ENCODE measurements around the gene ABI3BP. TPM values are rescaled to one million over a fixed set of nuclear protein-coding genes. Genes with fewer than 3 reads are reported as not detected.

Gene ABI3BP
- total and polyA plus RNA-seq, 4 donors = 1.9 to 4.2 (median 2.4) TPM

DNA sequence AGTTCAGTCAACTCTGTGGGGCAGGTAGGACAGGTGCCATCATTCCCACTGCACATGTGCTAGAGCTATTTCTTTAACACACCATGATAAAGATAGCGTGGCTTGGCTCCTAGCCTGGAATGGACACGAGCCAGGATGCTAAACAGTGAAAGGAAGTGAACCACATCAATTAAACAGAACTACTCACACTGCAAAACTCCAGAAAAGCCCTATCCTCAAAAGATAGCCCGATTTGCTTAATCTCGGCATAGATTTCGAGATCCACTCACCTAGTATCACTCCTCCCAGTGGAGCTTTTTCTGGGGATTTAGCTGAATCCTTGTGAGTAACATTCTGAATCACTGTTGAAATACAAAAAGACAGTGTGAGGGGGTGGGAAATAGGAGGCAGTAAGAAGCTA is 118.0 kb downstream of the ABI3BP start:
- Histone ChIP-seq H3K36me3 (ENCODE audit: control insufficient read depth in 4 of 4, insufficient read depth in 3 of 4, low read depth in 1 of 4, low read length in 3 of 4) (no peaks in the 10 kb centered on the region), H3K9ac (ENCODE audit: low read depth in 1 of 2, low read length in 2 of 2) (no peak overlapping the region), H3K27me3 (ENCODE audit: control insufficient read depth in 4 of 4, insufficient read depth in 4 of 4, low read length in 3 of 4) (no peaks in the 10 kb centered on the region), H3K27ac (ENCODE audit: low read depth in 1 of 2, low read length in 2 of 2) (no peak overlapping the region), H3K4me3 (ENCODE audit: low read depth in 1 of 3, low read length in 3 of 3) (no peak overlapping the region), H3K9me3 (ENCODE audit: control insufficient read depth in 4 of 4, low read length in 3 of 4) (no peaks in the 10 kb centered on the region), H3K4me1 (ENCODE audit: control insufficient read depth in 4 of 4, insufficient read depth in 4 of 4, low read length in 3 of 4) (no peaks in the 10 kb centered on the region)
- DNase-seq (ENCODE audit: low spot score) = no peak
- TF ChIP-seq HNF4A (conservative IDR thresholded peaks at IDR 0.05) (no peak), TAF1 (conservative IDR thresholded peaks at IDR 0.05) (no peak), RXRA (IDR thresholded peaks at IDR 0.05) (no peak), YY1 (IDR thresholded peaks at IDR 0.05) (no peak), RAD21 (IDR thresholded peaks at IDR 0.05) (no peak), JUND (IDR thresholded peaks at IDR 0.05) (no peak), NR2F2 (IDR thresholded peaks at IDR 0.05) (no peak), FOXA1 (IDR thresholded peaks at IDR 0.05) (no peak), HNF4G (IDR thresholded peaks at IDR 0.05) (no peak), FOXA2 (IDR thresholded peaks at IDR 0.05) (no peak)
- TF ChIP-seq, protein P1, sequence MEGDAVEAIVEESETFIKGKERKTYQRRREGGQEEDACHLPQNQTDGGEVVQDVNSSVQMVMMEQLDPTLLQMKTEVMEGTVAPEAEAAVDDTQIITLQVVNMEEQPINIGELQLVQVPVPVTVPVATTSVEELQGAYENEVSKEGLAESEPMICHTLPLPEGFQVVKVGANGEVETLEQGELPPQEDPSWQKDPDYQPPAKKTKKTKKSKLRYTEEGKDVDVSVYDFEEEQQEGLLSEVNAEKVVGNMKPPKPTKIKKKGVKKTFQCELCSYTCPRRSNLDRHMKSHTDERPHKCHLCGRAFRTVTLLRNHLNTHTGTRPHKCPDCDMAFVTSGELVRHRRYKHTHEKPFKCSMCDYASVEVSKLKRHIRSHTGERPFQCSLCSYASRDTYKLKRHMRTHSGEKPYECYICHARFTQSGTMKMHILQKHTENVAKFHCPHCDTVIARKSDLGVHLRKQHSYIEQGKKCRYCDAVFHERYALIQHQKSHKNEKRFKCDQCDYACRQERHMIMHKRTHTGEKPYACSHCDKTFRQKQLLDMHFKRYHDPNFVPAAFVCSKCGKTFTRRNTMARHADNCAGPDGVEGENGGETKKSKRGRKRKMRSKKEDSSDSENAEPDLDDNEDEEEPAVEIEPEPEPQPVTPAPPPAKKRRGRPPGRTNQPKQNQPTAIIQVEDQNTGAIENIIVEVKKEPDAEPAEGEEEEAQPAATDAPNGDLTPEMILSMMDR (IDR thresholded peaks at IDR 0.05; ENCODE audit: low read depth, low read length, missing input control) = no peak
- TF ChIP-seq, protein P2, sequence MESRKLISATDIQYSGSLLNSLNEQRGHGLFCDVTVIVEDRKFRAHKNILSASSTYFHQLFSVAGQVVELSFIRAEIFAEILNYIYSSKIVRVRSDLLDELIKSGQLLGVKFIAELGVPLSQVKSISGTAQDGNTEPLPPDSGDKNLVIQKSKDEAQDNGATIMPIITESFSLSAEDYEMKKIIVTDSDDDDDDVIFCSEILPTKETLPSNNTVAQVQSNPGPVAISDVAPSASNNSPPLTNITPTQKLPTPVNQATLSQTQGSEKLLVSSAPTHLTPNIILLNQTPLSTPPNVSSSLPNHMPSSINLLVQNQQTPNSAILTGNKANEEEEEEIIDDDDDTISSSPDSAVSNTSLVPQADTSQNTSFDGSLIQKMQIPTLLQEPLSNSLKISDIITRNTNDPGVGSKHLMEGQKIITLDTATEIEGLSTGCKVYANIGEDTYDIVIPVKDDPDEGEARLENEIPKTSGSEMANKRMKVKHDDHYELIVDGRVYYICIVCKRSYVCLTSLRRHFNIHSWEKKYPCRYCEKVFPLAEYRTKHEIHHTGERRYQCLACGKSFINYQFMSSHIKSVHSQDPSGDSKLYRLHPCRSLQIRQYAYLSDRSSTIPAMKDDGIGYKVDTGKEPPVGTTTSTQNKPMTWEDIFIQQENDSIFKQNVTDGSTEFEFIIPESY (IDR thresholded peaks at IDR 0.05) = no peak
- TF ChIP-seq, protein P3, sequence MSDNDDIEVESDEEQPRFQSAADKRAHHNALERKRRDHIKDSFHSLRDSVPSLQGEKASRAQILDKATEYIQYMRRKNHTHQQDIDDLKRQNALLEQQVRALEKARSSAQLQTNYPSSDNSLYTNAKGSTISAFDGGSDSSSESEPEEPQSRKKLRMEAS (IDR thresholded peaks at IDR 0.05) = no peak
- TF ChIP-seq, protein P4, sequence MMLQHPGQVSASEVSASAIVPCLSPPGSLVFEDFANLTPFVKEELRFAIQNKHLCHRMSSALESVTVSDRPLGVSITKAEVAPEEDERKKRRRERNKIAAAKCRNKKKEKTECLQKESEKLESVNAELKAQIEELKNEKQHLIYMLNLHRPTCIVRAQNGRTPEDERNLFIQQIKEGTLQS (IDR thresholded peaks at IDR 0.05) = no peak
- TF ChIP-seq, protein P5, sequence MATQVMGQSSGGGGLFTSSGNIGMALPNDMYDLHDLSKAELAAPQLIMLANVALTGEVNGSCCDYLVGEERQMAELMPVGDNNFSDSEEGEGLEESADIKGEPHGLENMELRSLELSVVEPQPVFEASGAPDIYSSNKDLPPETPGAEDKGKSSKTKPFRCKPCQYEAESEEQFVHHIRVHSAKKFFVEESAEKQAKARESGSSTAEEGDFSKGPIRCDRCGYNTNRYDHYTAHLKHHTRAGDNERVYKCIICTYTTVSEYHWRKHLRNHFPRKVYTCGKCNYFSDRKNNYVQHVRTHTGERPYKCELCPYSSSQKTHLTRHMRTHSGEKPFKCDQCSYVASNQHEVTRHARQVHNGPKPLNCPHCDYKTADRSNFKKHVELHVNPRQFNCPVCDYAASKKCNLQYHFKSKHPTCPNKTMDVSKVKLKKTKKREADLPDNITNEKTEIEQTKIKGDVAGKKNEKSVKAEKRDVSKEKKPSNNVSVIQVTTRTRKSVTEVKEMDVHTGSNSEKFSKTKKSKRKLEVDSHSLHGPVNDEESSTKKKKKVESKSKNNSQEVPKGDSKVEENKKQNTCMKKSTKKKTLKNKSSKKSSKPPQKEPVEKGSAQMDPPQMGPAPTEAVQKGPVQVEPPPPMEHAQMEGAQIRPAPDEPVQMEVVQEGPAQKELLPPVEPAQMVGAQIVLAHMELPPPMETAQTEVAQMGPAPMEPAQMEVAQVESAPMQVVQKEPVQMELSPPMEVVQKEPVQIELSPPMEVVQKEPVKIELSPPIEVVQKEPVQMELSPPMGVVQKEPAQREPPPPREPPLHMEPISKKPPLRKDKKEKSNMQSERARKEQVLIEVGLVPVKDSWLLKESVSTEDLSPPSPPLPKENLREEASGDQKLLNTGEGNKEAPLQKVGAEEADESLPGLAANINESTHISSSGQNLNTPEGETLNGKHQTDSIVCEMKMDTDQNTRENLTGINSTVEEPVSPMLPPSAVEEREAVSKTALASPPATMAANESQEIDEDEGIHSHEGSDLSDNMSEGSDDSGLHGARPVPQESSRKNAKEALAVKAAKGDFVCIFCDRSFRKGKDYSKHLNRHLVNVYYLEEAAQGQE (IDR thresholded peaks at IDR 0.05) = no peak
- WGBS = 38% methylated on average over 5 of the region's 5 CpGs

DNA sequence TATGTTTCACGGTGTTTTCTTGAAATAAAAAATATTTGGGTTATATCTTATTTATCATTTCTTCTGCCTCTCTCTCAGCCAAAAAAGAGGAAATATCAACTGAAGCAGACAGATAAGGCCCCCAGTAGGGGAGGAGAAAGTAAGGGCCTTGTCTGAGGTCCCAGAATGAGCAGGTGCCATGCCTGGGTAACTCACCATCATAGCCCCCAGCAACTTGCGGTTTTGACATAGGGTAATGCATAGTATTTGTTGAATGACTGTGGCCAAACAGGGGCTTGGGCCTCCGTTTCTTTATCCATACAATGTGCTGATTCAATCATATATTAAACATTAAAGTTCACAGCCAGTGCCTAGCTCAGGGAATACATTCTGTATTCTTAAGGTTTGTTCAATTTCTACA is 119.6 kb downstream of the ABI3BP start:
- H3K36me3 ChIP-seq (ENCODE audit: control insufficient read depth in 4 of 4, insufficient read depth in 3 of 4, low read depth in 1 of 4, low read length in 3 of 4) = no peaks in the 10 kb centered on the region
- WGBS = 86% methylated on average over 3 of the region's 3 CpGs
- no peak overlapping the region for H3K4me3 ChIP-seq (ENCODE audit: low read depth in 1 of 3, low read length in 3 of 3)
- DNase-seq (ENCODE audit: low spot score) = no peak
- no peaks in the 10 kb centered on the region for H3K27me3 ChIP-seq (ENCODE audit: control insufficient read depth in 4 of 4, insufficient read depth in 4 of 4, low read length in 3 of 4)
- H3K4me1 ChIP-seq (ENCODE audit: control insufficient read depth in 4 of 4, insufficient read depth in 4 of 4, low read length in 3 of 4) = no peaks in the 10 kb centered on the region
- no peak overlapping the region for H3K9ac ChIP-seq (ENCODE audit: low read depth in 1 of 2, low read length in 2 of 2)
- H3K27ac ChIP-seq (ENCODE audit: low read depth in 1 of 2, low read length in 2 of 2) = no peak overlapping the region
- H3K9me3 ChIP-seq (ENCODE audit: control insufficient read depth in 4 of 4, low read length in 3 of 4) = no peaks in the 10 kb centered on the region
- TF ChIP-seq, protein P5 (IDR thresholded peaks at IDR 0.05) = no peak
- TF ChIP-seq RAD21 (IDR thresholded peaks at IDR 0.05) (no peak), YY1 (IDR thresholded peaks at IDR 0.05) (no peak), RXRA (IDR thresholded peaks at IDR 0.05) (no peak), JUND (IDR thresholded peaks at IDR 0.05) (no peak), SP1 (IDR thresholded peaks at IDR 0.05) (no peak), TAF1 (conservative IDR thresholded peaks at IDR 0.05) (no peak), NR2F2 (IDR thresholded peaks at IDR 0.05) (no peak), EGR1 (IDR thresholded peaks at IDR 0.05; ENCODE audit: low read depth in 2 of 2) (no peak), HNF4A (conservative IDR thresholded peaks at IDR 0.05) (no peak)
- TF ChIP-seq, protein P3 (IDR thresholded peaks at IDR 0.05) = no peak
- TF ChIP-seq, protein P2 (IDR thresholded peaks at IDR 0.05) = no peak
